Activated CD4-positive, alpha-beta T cell treated with anti-CD3 and anti-CD28 coated beads for 4 hours (primary cell): ENCODE data around the gene THAP8.

Experiments
- DNase-seq, 2 donors: peaks; one replicate each; pipeline ENCODE4 v3.0.0-alpha.2; 2020

The THAP8 gene

DNA sequence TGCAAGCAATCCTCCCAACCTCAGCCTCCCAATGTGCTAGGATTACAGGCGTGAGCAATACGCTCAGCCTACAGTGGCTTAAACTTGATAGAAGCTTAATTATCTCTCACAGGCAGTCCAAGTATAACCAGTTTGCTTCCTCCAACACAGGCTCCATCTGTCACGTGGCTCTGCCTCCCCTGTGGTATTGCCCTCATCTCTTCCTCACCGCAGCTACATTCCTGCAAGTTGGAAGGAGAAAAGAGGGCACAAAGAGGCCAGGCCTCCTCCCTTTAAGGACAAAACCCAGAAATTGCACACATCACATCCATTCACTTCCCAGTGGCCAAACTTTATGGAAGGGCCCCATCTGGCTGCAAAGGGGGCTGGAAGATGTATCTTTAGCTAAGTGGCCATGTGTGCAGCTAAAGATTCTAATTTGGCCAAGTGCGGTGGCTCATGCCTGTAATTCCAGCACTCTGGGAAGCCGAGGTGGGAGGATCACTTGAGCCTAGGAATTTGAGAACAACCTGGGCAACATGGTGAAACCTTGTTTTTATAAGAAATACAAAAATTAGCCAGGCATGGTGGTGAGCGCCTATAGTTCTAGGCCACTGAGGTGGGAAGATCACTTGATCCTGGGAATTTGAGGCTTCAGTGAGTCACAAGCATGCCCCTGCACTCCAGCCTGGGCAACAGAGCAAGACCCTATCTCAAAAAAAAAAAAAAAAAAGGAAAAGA is 62.2 kb downstream of the THAP8 start:
- DNase-seq, result no peak

DNA sequence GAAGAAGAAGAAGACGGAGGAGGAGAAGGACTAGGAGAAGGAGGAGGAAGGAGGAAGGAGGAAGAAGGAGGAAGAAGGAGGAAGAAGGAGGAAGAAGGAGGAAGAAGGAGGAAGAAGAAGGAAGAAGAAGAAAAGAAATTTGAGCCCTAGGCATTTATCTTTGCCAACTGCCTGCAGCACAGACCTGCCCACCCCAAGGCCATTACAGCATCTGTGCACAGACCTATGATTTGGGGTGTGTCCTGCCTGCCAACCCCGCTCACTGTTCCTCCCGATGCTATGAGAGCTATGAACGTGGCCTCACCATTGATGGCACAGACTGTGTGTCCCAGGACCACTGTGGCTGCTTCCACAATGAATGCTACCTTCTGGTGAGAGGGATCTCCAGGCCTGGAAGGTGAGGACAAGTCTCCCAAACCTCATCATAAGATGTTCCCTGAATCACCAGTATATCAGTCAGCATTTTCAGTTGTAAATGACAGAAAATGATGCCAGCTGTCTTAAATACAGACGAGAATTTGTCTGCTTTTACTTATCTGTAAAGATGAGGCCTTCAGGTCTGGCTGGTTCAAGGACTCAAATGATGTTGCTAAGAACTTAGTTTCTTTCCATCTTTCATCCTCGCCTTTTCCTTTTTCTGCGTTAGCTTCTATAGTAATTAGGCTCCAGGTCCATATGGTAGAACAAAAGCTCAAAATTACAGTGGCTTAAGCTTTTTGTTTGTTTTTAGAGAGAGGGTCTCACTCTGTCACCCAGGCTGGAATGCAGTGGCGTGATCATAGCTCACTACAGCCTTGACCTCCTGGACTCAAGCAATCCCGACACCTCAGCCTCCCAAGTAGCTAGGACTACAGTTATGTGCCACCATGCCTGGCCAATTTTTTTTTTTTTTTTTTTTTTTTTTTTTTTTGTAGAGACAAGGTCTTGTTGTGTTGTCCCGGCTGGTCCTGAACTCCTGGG is 63.0 kb downstream of the THAP8 start:
- no peak for DNase-seq

DNA sequence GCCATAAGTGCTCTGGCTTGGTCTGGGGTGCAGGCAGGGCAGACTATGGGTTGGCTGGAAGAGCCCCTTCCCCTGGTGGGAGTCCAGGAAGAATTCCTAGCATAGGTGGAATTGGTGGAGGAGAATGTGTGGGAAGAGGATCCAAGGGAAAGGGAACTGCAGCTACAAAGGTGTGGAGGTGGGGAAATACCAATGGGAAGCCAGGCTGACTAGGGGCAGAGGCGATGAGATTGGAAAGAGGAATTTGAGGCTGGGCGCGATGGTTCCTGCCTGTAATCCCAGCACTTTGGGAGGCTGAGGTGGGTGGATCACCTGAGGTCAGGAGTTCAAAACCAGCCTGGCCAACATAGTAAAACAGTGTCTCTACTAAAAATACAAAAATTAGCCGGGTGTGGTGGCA is 63.9 kb downstream of the THAP8 start:
- DNase-seq, result no peak

DNA sequence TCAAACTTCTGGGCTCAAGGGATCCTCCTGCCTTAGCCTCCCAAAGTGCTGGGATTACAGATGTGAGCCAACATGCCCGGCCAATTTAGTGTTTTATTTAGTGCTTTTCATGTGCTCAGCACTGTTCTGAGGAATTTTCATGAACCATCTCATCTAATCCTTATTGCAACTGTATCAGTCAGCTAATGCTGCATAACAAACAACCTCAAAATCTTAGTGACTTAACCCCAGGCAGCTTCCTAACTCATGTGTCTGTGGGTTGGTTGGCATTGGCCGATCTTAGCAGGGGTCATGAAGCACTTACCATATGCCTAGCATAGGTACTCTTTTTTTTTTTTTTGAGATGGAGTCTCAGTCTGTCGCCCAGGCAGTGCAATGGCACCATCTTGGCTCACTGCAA is 65.3 kb downstream of the THAP8 start:
- DNase-seq, result no peak

DNA sequence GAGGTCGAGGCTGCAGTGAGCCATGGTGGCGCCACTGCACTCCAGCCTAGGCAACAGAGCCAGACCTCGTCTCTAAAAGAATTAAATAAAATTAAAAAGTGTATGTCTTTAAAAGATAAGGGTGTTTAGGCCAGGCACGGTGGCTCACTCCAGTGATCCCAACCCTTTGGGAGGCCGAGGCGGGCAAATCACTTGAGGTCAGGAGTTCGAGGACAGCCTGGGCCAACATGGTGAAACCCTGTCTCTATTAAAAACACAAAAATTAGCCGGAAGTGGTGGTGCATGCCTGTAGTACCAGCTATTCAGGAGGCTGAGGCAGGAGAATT is 66.6 kb downstream of the THAP8 start:
- no peak for DNase-seq

DNA sequence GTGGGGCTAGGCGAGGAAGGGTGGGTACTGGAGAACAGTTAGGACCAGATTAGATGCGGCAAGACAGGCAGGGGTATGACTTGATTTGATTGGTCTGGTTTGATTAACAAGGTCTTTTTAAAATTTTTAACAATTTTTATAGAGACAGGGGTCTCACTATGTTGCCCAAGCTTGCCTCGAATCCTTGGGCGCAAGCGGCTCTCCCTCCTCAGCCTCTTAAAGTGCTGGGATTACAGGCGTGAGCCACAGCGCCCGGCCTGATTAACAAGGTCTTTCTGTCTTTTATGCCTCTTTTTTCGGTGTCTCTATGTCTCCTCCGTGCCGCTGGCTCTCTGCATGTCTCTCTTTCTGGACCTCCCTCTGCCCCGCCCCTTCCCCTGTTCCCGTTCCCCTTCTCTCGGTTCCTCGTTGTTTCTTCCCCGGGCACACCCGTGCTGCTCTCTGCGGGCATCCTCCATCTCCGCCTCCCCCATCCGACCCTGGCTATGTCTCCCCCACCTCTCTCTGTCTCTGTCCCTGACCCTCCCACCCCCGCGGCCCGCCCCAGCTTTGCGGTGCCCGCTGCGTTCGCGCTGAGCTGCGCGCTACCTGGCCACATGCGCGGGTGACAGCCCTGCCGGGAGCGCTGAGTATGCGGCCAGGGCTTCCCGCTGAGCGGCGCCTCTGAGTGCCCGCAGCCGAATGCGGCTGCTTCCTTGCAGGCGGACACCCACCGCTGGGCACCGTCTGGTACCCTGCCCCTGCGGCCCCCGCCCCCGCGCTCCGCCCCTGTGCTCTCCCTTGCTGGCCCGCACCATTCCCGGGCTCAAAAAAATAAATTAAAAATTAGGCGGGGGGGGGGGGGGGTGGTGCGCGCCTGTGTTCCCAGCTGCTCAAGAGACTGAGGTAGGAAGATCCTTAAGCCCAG is 67.2 kb downstream of the THAP8 start:
- no peak for DNase-seq

DNA sequence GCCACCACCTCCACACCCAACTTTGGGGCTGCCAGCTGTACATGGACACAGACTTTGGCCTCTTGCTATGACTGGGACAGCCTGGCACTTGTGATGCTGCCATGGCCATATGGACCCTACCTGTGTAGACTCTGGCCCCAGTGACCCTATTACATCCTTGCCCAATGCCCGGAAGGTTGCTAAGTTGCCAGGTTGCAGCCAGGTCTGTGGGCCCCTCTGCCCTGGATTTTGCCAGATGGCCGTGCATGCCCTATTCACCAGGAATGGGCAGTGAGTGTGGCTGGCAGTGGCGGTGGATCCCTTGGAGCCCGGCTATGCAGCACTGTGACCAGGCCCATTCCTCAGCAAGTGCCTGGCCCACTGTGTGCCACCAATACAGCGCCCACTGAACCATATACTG is 68.0 kb downstream of the THAP8 start:
- no peak for DNase-seq
